IMR-90 (cell line): Measurements from ENCODE around the gene TSGA10IP. TPM values are rescaled to one million over a fixed set of nuclear protein-coding genes. Genes with fewer than 3 reads are reported as not detected.
A peak's percentile ranks its signal among the peaks of the same experiment; 100 is the strongest.

ENCODE experiments used
- ATAC-seq: fragments of 200-7000 bp; cut with Tn5 transposase; 2 replicates; pipeline ENCODE4 v1.9.1; 2020; ENCODE audit warnings: low read depth, mild to moderate bottlenecking, moderate library complexity
- BruUV-seq: library from RNA; stranded (reverse); fragments of 400-500 nt; replicated peaks from 2 replicates; lab custom pipeline; 2021; lab: Mats Ljungman, UMichigan
- CTCF ChIA-PET: fragments of 300-600 bp; formaldehyde crosslinking; extraction: SDS; loops from one replicate; lab custom pipeline; 2021; ENCODE audit warnings: antibody characterized with exemption; lab: Yijun Ruan, JAX
- POLR2A ChIA-PET: fragments of 300-600 bp; sonication (Branson Sonifier 250); formaldehyde crosslinking; loops from one replicate; lab custom pipeline; 2022; ENCODE audit warnings: antibody characterized with exemption; ENCODE audit not compliant: unreplicated experiment; lab: Charles Lee
- DNase-seq: peaks from one replicate; pipeline ENCODE4 v3.0.0; 2013
- H2AFZ ChIP-seq: replicated peaks from 2 replicates; pipeline ENCODE3; 2013; ENCODE audit warnings: low read length, mild to moderate bottlenecking; ENCODE audit not compliant: poor library complexity
- H2AK5ac ChIP-seq: 2 replicates; pipeline ENCODE4 v1.6.1; 2013; ENCODE audit warnings: low read depth, low read length, inconsistent platforms
- H2AK9ac ChIP-seq: replicated peaks from 2 replicates; pipeline ENCODE3; 2013; ENCODE audit warnings: mild to moderate bottlenecking, low read depth, low read length, moderate library complexity; ENCODE audit not compliant: poor library complexity
- H2BK120ac ChIP-seq: 2 replicates; pipeline ENCODE4 v1.6.1; 2013; ENCODE audit warnings: low read depth, low read length, inconsistent platforms
- H2BK15ac ChIP-seq: 3 replicates; pipeline ENCODE4 v1.6.1; 2013; ENCODE audit warnings: low read depth, low read length, inconsistent platforms
- H2BK20ac ChIP-seq: 2 replicates; pipeline ENCODE4 v1.6.1; 2013; ENCODE audit warnings: low read depth, mild to moderate bottlenecking, inconsistent platforms, low read length, moderate library complexity
- H2BK5ac ChIP-seq: 2 replicates; pipeline ENCODE4 v1.6.1; 2013; ENCODE audit warnings: mild to moderate bottlenecking, low read depth, low read length, inconsistent platforms; ENCODE audit not compliant: poor library complexity, severe bottlenecking
- H3K14ac ChIP-seq: replicated peaks from 2 replicates; pipeline ENCODE4 v1.6.1; 2013; ENCODE audit warnings: low read depth, low read length, inconsistent platforms
- H3K18ac ChIP-seq: 2 replicates; pipeline ENCODE4 v1.6.1; 2013; ENCODE audit warnings: low read depth, low read length, control low read depth
- H3K23ac ChIP-seq: 2 replicates; pipeline ENCODE4 v1.6.1; 2013; ENCODE audit warnings: low read depth, low read length, inconsistent platforms
- H3K27ac ChIP-seq: 2 replicates; pipeline ENCODE4 v1.5.1; 2013; ENCODE audit warnings: mild to moderate bottlenecking, control low read depth, low read length; ENCODE audit not compliant: insufficient read depth
- H3K27me3 ChIP-seq: 2 replicates; pipeline ENCODE4 v1.6.1; 2013; ENCODE audit warnings: low read length; ENCODE audit not compliant: control insufficient read depth, insufficient read depth
- H3K36me3 ChIP-seq: 2 replicates; pipeline ENCODE4 v1.6.1; 2013; ENCODE audit warnings: low read length, mixed read lengths; ENCODE audit not compliant: control insufficient read depth, insufficient read depth
- H3K4ac ChIP-seq: 2 replicates; pipeline ENCODE4 v1.6.1; 2013; ENCODE audit warnings: low read depth, low read length, inconsistent platforms
- H3K4me1 ChIP-seq: 2 replicates; pipeline ENCODE4 v1.6.1; 2013; ENCODE audit warnings: low read length, mixed read lengths; ENCODE audit not compliant: control insufficient read depth, insufficient read depth
- H3K4me2 ChIP-seq: 2 replicates; pipeline ENCODE4 v1.6.1; 2013; ENCODE audit warnings: low read depth, mild to moderate bottlenecking, control low read depth, low read length, moderate library complexity
- H3K4me3 ChIP-seq: 2 replicates; pipeline ENCODE4 v1.5.1; 2013; ENCODE audit warnings: low read depth, mild to moderate bottlenecking, control low read depth, low read length, moderate library complexity; ENCODE audit not compliant: insufficient read depth
- H3K56ac ChIP-seq: 2 replicates; pipeline ENCODE4 v1.6.1; 2013; ENCODE audit warnings: low read length, inconsistent platforms; ENCODE audit not compliant: insufficient read depth; ENCODE audit errors: extremely low read depth
- H3K79me1 ChIP-seq, 2 experiments: 2 replicates each; pipeline ENCODE4 v1.6.1; 2013; ENCODE audit warnings: low read length in 2 of 2, inconsistent platforms in 1 of 2, low read depth in 1 of 2
- H3K9ac ChIP-seq: 2 replicates; pipeline ENCODE4 v1.6.1; 2013; ENCODE audit warnings: low read depth, low read length, control low read depth
- H3K9me1 ChIP-seq: 2 replicates; pipeline ENCODE4 v1.6.1; 2013; ENCODE audit warnings: low read length, inconsistent platforms; ENCODE audit not compliant: insufficient read depth
- H3K9me3 ChIP-seq: 2 replicates; pipeline ENCODE4 v1.6.1; 2013; ENCODE audit warnings: low read length; ENCODE audit not compliant: control insufficient read depth, insufficient read depth
- H4K20me1 ChIP-seq: 2 replicates; pipeline ENCODE4 v1.6.1; 2013; ENCODE audit warnings: low read length, inconsistent platforms; ENCODE audit not compliant: insufficient read depth
- H4K5ac ChIP-seq: 2 replicates; pipeline ENCODE4 v1.6.1; 2013; ENCODE audit warnings: mild to moderate bottlenecking, low read depth, low read length, control low read depth
- H4K8ac ChIP-seq, 2 experiments: 2 replicates each; pipeline ENCODE4 v1.6.1; 2013; ENCODE audit warnings: low read depth in 2 of 2, low read length in 2 of 2, control low read depth in 1 of 2, inconsistent platforms in 1 of 2
- H4K91ac ChIP-seq: 2 replicates; pipeline ENCODE4 v1.6.1; 2013; ENCODE audit warnings: low read depth, low read length, inconsistent platforms; ENCODE audit not compliant: insufficient read depth
- BHLHE40 ChIP-seq: fragments of 150-350 bp; IDR thresholded peaks from 2 replicates; pipeline ENCODE4 v1.6.1; 2016; ENCODE audit warnings: mild to moderate bottlenecking, low read depth, low read length
- MAZ ChIP-seq: IDR thresholded peaks from 2 replicates; pipeline ENCODE4 v1.6.1; 2012; ENCODE audit warnings: low read depth, mild to moderate bottlenecking, low read length, improper control_type of control experiment, moderate library complexity, borderline replicate concordance
- POLR2A ChIP-seq: IDR thresholded peaks from 2 replicates; pipeline ENCODE4 v1.6.1; 2012; ENCODE audit warnings: mild to moderate bottlenecking, low read depth, low read length
- RFX5 ChIP-seq: IDR thresholded peaks from 2 replicates; pipeline ENCODE4 v1.8.0; 2012; ENCODE audit warnings: low read depth, mild to moderate bottlenecking, low read length, moderate library complexity
- SMC3 ChIP-seq: fragments of 150-350 bp; IDR thresholded peaks from 2 replicates; pipeline ENCODE4 v1.6.1; 2016; ENCODE audit warnings: low read depth, mild to moderate bottlenecking, antibody characterized with exemption, low read length, moderate library complexity
- WGBS, 2 experiments: methylation state at CpG; one replicate each; pipeline versions ENCODE4 v1.1.5 to v1.1.7; 2013; ENCODE audit warnings: missing lambda C conversion rate in 2 of 2; ENCODE audit not compliant: insufficient read length in 1 of 2; ENCODE audit errors: extremely low coverage in 2 of 2; 5-methylcytosine and 5-hydroxymethylcytosine counted together
- dilution Hi-C: fragments of 300-500 bp; cut with HindIII; formaldehyde crosslinking; loops from one replicate; pipeline ENCODE4 v1.14.3; 2018; ENCODE audit warnings: low sequenced_read_pairs; ENCODE audit not compliant: unreplicated experiment
- in situ Hi-C: fragments of 300-500 bp; cut with MboI; formaldehyde crosslinking; loops from 3 replicates; pipeline ENCODE4 v1.14.3; 2019; ENCODE audit warnings: low sequenced_read_pairs, inconsistent platforms, mixed read lengths
- intact Hi-C: fragments of 100-400 bp; cut with micrococcal nuclease; formaldehyde crosslinking; loops from 2 replicates; pipeline ENCODE4 v1.10.0; 2022
- polyA plus RNA-seq, 3 experiments: library from polyadenylated mRNA; depleted of rRNA; stranded (reverse); fragments of >200 nt; gene quantifications; 2 replicates each; pipeline ENCODE4 v1.2.3, GENCODE V29; 2012; ENCODE audit warnings: low replicate concordance in 1 of 3
- total RNA-seq: library from RNA; depleted of rRNA; stranded (reverse); fragments of >200 nt; gene quantifications from 2 replicates; pipeline ENCODE4 v1.2.3, GENCODE V29; 2012
- TF ChIP-seq, protein P1 (sequence below): fragments of 150-350 bp; IDR thresholded peaks from 2 replicates; pipeline ENCODE4 v1.6.1; 2017; ENCODE audit warnings: mild to moderate bottlenecking, antibody characterized with exemption, low read length, low read depth
- TF ChIP-seq, protein P2 (sequence below): conservative IDR thresholded peaks from 2 replicates; pipeline ENCODE4 v1.5.1; 2012; ENCODE audit warnings: mild to moderate bottlenecking, low read depth, low read length, improper control_type of control experiment

TSGA10IP gene
- total and polyA plus RNA-seq, 2 of the 4 experiments (the other 2 are of a cell fraction) = 0.21 TPM; not detected in 1

DNA sequence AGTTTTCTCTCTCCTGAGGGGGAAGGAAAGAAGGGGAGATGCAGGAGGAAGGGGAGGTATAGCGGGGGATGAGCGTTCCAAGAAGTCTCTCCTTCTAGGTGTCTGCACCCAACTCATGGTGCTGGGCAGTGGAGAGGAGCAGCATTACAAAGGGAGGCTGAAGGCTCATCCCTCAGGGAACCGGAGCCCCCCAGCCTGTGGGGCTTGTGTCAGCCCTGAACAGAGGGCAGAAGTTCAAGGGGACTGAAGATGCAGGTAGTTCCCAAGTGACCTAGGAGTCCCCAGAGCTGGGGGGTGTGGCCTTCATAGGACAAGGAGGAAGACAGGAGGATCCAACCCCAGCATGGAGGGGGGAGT, 28.2 kb upstream of the TSGA10IP start:
- DNase-seq (no peak), ATAC-seq (no peak)
- H2BK15ac ChIP-seq = peak overlapping the region; percentile 56
- peak overlapping the region; percentile 88 for H3K18ac ChIP-seq
- peak overlapping the region; percentile 96 for H2BK5ac ChIP-seq
- TF ChIP-seq RFX5 (no peak), BHLHE40 (no peak), SMC3 (no peak), POLR2A (no peak), MAZ (no peak)
- TF ChIP-seq, protein P1, sequence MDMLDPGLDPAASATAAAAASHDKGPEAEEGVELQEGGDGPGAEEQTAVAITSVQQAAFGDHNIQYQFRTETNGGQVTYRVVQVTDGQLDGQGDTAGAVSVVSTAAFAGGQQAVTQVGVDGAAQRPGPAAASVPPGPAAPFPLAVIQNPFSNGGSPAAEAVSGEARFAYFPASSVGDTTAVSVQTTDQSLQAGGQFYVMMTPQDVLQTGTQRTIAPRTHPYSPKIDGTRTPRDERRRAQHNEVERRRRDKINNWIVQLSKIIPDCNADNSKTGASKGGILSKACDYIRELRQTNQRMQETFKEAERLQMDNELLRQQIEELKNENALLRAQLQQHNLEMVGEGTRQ = no peak
- TF ChIP-seq, protein P2, sequence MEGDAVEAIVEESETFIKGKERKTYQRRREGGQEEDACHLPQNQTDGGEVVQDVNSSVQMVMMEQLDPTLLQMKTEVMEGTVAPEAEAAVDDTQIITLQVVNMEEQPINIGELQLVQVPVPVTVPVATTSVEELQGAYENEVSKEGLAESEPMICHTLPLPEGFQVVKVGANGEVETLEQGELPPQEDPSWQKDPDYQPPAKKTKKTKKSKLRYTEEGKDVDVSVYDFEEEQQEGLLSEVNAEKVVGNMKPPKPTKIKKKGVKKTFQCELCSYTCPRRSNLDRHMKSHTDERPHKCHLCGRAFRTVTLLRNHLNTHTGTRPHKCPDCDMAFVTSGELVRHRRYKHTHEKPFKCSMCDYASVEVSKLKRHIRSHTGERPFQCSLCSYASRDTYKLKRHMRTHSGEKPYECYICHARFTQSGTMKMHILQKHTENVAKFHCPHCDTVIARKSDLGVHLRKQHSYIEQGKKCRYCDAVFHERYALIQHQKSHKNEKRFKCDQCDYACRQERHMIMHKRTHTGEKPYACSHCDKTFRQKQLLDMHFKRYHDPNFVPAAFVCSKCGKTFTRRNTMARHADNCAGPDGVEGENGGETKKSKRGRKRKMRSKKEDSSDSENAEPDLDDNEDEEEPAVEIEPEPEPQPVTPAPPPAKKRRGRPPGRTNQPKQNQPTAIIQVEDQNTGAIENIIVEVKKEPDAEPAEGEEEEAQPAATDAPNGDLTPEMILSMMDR = no peak
- H3K9me3 ChIP-seq = no peaks in the 10 kb centered on the region
- H3K14ac ChIP-seq = peak overlapping the region; percentile 95
- peak overlapping the region; percentile 99 for H2AK5ac ChIP-seq
- BruUV-seq = TSS peak; percentile 50
- peak overlapping the region; percentile 97 for H3K23ac ChIP-seq
- peak overlapping the region; percentile 82 for H3K27ac ChIP-seq
- dilution Hi-C loops = no loop called here
- peaks cover 14 to 66% of the 10 kb centered on the region in 2 experiments; a peak in 3 of 4 replicates for H3K79me1 ChIP-seq
- POLR2A ChIA-PET = interaction anchor here (1.4 to 2.4 kb wide), 2 partner anchors 26 to 27 kb away, joined by 7 to 20 read pairs; partner anchors contain the start of genes CCDC85B and FIBP
- H3K4me1 ChIP-seq = peaks cover 52% of the 10 kb centered on the region
- peak overlapping the region; percentile 92 for H2BK20ac ChIP-seq
- H3K9ac ChIP-seq = peak overlapping the region; percentile 68
- in situ Hi-C loops = no loop called here
- H3K27me3 ChIP-seq = no peaks in the 10 kb centered on the region
- intact Hi-C loops = loop anchor here (5.0 kb wide), 1 partner anchor 45 kb away; the partner anchor contains the start of gene SART1
- H4K5ac ChIP-seq = peak overlapping the region; percentile 64
- H3K56ac ChIP-seq = peak overlapping the region; percentile 90
- peak overlapping the region; percentile 97 for H4K91ac ChIP-seq
- H3K4me3 ChIP-seq = peak overlapping the region; percentile 4
- peaks cover 38% of the 10 kb centered on the region for H3K9me1 ChIP-seq
- peak overlapping the region; percentile 98 for H3K4ac ChIP-seq
- H2AK9ac ChIP-seq = peak overlapping the region; percentile 99
- H2AFZ ChIP-seq = no peak overlapping the region
- peak overlapping the region; percentile 100 for H2BK120ac ChIP-seq
- H3K36me3 ChIP-seq = peaks cover 23% of the 10 kb centered on the region
- CTCF ChIA-PET = interaction anchor here (1.1 kb wide), 1 partner anchor 27 kb away, joined by 3 read pairs; no protein-coding TSS in a partner anchor
- peaks cover 11% of the 10 kb centered on the region for H4K20me1 ChIP-seq
- H3K4me2 ChIP-seq = peak overlapping the region; percentile 96
- peak overlapping the region; percentile 64 to 97 for H4K8ac ChIP-seq
- 82% methylated on average over 2 of the region's 3 CpGs; no CpG with 5 or more reads in 1 of the 2 experiments for WGBS, 2 experiments
